Immature natural killer cell (primary cell): Measurements from ENCODE around the gene RLN3. TPM values are rescaled to one million over a fixed set of nuclear protein-coding genes. Genes with fewer than 3 reads are reported as not detected.

Source experiments
- DNase-seq, 3 donors: peaks; one replicate each; pipeline ENCODE4 v3.0.0; 2022; ENCODE audit warnings: mixed read lengths in 1 of 3
- H3K27ac Mint-ChIP-seq, 6 donors: one replicate each; pipeline ENCODE4 v1.8.0; 2020; ENCODE audit warnings: mixed read lengths in 6 of 6, mild to moderate bottlenecking in 5 of 6, inconsistent platforms in 4 of 6, moderate library complexity in 3 of 6
- H3K27me3 Mint-ChIP-seq, 3 donors: one replicate each; pipeline ENCODE4 v1.8.0; 2020 to 2021; ENCODE audit warnings: low read depth in 3 of 3, mild to moderate bottlenecking in 3 of 3, mixed read lengths in 3 of 3, moderate library complexity in 3 of 3, inconsistent platforms in 1 of 3
- H3K36me3 Mint-ChIP-seq, 3 donors: one replicate each; pipeline ENCODE4 v1.8.0; 2020; ENCODE audit warnings: mixed read lengths in 3 of 3, inconsistent platforms in 2 of 3, mild to moderate bottlenecking in 2 of 3
- H3K4me1 Mint-ChIP-seq, 2 donors: one replicate each; pipeline ENCODE4 v1.8.0; 2020; ENCODE audit warnings: inconsistent platforms in 2 of 2, mild to moderate bottlenecking in 2 of 2, mixed read lengths in 2 of 2, moderate library complexity in 1 of 2
- H3K4me3 Mint-ChIP-seq, 5 donors: one replicate each; pipeline ENCODE4 v1.8.0; 2020; ENCODE audit warnings: mild to moderate bottlenecking in 5 of 5, mixed read lengths in 5 of 5, inconsistent platforms in 3 of 5, moderate library complexity in 3 of 5
- H3K9me3 Mint-ChIP-seq, 6 donors: one replicate each; pipeline ENCODE4 v1.8.0; 2020; ENCODE audit warnings: mild to moderate bottlenecking in 6 of 6, mixed read lengths in 6 of 6, inconsistent platforms in 4 of 6, moderate library complexity in 3 of 6
- polyA plus RNA-seq, 3 donors: library from polyadenylated mRNA; unstranded; fragments of 300-500 nt; fragmentation: Illumina TruSeq; gene quantifications; one replicate each; pipeline ENCODE4 v1.2.3, GENCODE V29; 2021

Gene RLN3
- polyA plus RNA-seq, 3 donors from 2014 or later = not detected

DNA sequence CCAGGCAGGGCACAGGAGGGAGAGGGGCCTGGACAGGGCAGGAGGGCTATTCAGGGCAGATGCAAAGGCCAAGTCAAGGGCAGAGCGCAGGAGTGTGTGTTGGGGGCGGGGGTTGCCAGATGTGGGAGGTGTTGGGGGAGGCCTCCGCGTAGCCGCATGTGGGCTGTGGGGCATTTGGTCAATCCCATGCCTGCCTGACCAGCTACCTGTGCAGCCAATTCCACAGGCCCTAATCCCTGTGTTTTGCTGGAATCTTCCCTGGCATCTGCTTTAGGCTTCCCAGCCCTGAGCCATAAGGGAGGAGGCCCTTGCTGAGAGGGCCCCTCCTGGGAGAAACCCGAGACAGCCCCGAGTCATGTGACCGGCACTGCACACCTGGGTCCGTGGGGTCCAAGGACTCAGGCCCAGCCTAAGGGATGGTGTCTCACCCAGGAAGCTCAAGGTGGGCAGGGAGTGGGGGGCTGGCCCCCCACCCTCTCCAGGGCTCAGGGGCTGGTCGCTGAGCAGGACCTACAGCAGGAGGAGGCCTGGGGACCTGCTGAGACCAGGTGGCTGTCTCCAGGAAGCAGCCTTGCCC lies 42.1 kb upstream of the RLN3 start:
- Mint-ChIP-seq H3K27me3 (peaks cover 6 to 10% (median 6%) of the 10 kb centered on the region in 3 donors), H3K36me3 (peaks cover 0 to 10% (median 6%) of the 10 kb centered on the region in 3 donors), H3K4me1 (peaks cover 32 to 64% of the 10 kb centered on the region in 2 donors), H3K9me3 (no peaks in the 10 kb centered on the region), H3K4me3 (peak overlapping the region; percentile 73 to 79 (median 77)), H3K27ac (peak overlapping the region; percentile 96 to 100 (median 99))
- DNase-seq = no peak

DNA sequence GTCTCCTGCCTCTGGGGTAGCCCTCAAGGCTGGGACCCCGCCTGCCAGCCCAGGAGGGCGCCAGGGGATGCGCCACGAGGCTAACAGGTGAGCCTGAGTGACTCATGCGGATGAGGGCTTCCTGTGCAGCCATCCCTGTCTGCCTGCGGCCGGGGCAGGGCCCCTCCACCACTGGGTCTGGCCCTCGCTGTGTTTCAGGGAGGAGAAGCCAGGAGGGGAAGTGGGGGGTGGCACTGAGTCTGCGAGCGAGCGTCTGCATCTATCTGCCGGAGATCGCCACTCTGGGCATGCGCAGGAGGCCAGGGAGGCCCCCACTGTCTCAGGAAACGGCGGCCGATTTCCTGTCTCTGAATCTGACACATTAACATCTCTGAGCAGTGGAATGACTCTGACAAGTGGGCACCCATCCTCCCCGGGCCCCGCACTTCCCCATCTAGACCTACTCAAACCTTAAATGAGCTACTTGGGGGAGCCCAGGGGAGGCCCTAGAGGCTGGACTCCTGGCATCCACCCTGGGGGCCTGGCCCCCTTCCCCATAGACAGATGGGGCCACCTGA lies 41.5 kb upstream of the RLN3 start:
- Mint-ChIP-seq H3K27ac (peak overlapping the region; percentile 96 to 100 (median 99)), H3K4me3 (peak overlapping the region; percentile 72 to 77 (median 74)), H3K9me3 (no peaks in the 10 kb centered on the region), H3K4me1 (peaks cover 32 to 68% of the 10 kb centered on the region in 2 donors), H3K36me3 (peaks cover 0 to 13% (median 9%) of the 10 kb centered on the region in 3 donors), H3K27me3 (peaks cover 6 to 8% (median 6%) of the 10 kb centered on the region in 3 donors)
- DNase-seq = peak; percentile 99

DNA sequence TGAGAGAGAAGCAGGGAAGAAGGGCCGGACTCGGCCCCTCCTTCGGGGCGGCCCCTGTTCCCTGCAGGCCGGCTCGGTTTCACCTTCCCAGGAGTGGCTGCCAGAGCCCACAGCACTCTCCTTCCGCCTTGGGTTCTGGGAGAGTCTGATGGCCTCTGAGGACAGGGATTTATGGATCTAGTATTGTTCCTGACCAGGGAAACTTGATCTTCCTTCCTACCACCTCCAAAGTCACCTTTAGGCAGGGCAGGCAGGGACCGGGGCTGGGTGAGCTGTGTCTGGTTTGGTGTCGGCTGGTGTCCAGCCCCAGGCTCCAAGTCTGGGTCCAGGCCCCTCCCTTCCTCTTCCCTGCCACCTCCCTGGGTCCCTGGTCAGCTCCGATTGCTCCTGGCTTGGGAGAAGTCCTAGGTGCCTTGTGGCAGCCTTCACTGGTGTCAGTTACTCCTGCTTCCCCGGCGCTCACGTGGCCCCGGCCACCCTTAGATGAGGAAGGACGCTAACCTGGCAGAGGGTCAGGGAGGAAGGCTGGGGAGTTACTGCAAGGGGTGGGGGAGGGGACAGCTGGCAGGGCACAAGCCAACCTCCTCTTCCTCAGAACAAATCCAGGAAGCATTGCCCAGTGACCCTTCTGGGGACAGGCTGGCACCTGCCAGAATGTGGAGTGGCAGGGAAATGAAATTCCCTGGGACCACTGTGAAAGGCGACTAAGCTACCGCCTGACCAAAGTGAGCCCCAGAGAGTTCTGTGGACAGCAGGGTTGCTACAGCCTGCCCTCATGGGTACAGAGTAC lies 40.7 kb upstream of the RLN3 start:
- Mint-ChIP-seq H3K9me3 (no peaks in the 10 kb centered on the region), H3K4me3 (peak overlapping the region; percentile 72 to 77 (median 74)), H3K36me3 (peaks cover 0 to 15% (median 9%) of the 10 kb centered on the region in 3 donors), H3K27me3 (peaks cover 6 to 8% (median 6%) of the 10 kb centered on the region in 3 donors), H3K4me1 (peaks cover 32 to 65% of the 10 kb centered on the region in 2 donors), H3K27ac (peak overlapping the region; percentile 96 to 100 (median 99))
- DNase-seq = no peak

DNA sequence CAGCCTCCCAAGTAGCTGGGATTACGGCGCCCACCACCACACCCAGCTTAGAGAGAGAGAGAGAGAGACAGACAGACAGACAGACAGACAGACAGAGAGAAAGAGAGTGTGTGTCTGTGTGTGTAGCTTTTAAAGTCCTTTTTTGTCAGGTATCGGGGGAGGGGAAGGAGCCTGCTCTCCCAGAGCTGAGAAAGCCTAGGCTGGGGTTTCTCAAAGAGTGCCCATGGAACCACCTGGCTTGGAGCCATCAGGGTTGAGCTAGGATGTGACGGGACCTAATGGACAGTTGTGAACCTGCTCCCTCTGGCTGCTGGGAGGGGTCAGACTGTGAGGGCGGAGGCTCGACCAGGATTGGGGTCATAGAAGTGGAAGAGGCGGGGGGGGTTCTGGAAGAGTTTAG lies 38.5 kb upstream of the RLN3 start:
- peak overlapping the region; percentile 40 to 100 (median 98) for H3K27ac Mint-ChIP-seq
- H3K36me3 Mint-ChIP-seq = peaks cover 0 to 19% (median 9%) of the 10 kb centered on the region in 3 donors
- no peak for DNase-seq
- H3K27me3 Mint-ChIP-seq = peaks cover 6 to 8% (median 6%) of the 10 kb centered on the region in 3 donors
- peaks cover 32 to 59% of the 10 kb centered on the region in 2 donors for H3K4me1 Mint-ChIP-seq
- H3K4me3 Mint-ChIP-seq = no peak overlapping the region
- no peaks in the 10 kb centered on the region for H3K9me3 Mint-ChIP-seq

DNA sequence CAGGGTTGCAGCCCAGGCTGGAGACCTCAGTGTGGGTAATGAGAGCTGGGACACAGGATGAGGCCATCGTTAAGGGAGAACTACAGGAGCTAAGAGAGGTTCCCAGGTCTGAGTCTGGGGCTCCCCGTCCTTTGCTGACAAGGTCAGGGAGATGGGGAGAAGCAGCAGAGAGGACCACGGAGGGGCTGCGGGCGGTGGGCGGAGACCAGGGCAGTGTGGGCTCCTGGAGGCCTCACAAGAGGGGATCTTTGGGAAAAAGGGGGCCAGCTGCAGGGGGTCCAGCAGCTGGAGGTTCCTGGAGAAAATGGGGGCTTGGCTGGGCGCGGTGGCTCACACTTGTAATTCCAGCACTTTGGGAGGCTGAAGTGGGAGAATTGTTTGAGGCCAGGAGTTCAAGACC lies 37.9 kb upstream of the RLN3 start:
- no peak overlapping the region for H3K4me3 Mint-ChIP-seq

DNA sequence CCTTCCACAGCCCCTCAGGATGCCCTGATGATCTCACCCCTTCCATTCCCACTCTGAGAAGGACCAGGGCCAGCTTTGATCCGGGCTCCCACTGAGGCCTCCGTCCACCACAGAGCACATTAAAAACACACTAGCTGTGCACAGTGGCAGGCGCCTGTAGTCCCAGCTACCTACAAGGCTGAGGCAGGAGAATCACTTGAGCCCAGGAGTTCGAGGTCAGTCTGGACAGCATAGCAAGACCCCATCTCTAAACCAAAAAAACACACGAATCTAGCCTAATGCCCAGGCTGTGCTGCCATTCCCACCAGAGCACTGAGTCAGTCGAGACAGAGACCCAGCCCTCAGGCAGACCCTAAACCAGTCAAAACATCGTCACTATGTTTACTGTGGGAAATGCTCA lies 35.9 kb upstream of the RLN3 start:
- Mint-ChIP-seq H3K27me3 (peaks cover 0 to 2% (median 2%) of the 10 kb centered on the region in 3 donors), H3K4me3 (no peak overlapping the region), H3K36me3 (peaks cover 0 to 19% (median 9%) of the 10 kb centered on the region in 3 donors), H3K4me1 (peaks cover 11 to 36% of the 10 kb centered on the region in 2 donors), H3K27ac (peak overlapping the region in 3 of 6 donors; percentile 43 to 81 (median 50)), H3K9me3 (no peaks in the 10 kb centered on the region)
- DNase-seq = no peak

More for the DNA sequence above, 37.9 kb upstream of the RLN3 start:
- DNase-seq = no peak
- H3K9me3 Mint-ChIP-seq = no peaks in the 10 kb centered on the region
- H3K36me3 Mint-ChIP-seq = peaks cover 0 to 19% (median 9%) of the 10 kb centered on the region in 3 donors
- peaks cover 6 to 8% (median 6%) of the 10 kb centered on the region in 3 donors for H3K27me3 Mint-ChIP-seq
- H3K4me1 Mint-ChIP-seq = peaks cover 31 to 55% of the 10 kb centered on the region in 2 donors
- H3K27ac Mint-ChIP-seq = peak overlapping the region in 5 of 6 donors; percentile 68 to 100 (median 96)

DNA sequence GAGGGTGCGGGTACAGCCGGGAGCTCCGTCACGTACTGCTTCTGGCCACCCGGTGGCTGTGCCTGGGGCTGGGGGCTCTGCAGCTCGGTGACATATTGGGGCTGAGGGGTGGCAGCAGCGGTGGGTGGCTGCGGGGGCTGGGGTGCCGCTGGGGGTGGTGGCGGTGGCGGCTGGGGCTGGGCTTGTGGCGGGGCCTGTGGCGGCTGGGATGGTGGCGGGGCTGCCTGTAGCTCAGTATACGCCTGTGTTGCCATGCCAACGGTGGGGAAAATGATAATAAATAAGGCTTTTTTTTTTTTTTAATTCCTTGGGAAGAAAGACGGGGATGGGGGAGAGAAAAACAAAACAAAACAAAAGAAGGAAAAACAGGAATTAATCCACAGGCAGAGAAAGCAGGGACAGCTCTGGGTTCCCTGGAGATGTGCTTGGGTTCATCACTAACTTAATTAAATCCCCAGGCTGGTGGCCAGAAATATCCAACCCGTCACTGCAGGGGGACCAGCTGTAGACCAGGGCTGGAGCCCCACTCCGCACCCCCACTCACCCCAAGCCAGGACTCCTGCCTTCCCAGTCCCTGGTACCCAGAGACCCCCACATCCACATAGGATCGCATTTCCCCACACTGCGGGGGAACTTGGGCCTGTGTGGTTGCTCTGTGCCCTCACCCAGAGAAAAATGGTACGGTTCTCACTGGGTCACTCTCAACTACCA lies 34.2 kb upstream of the RLN3 start:
- H3K4me1 Mint-ChIP-seq = peaks cover 0 to 18% of the 10 kb centered on the region in 2 donors
- H3K36me3 Mint-ChIP-seq = peaks cover 0 to 21% (median 9%) of the 10 kb centered on the region in 3 donors
- no peak for DNase-seq
- H3K27ac Mint-ChIP-seq = peak overlapping the region in 1 of 6 donors; percentile 49
- no peak overlapping the region for H3K4me3 Mint-ChIP-seq
- H3K9me3 Mint-ChIP-seq = no peaks in the 10 kb centered on the region
- H3K27me3 Mint-ChIP-seq = peaks cover 0 to under 1% (median 0%) of the 10 kb centered on the region in 3 donors

DNA sequence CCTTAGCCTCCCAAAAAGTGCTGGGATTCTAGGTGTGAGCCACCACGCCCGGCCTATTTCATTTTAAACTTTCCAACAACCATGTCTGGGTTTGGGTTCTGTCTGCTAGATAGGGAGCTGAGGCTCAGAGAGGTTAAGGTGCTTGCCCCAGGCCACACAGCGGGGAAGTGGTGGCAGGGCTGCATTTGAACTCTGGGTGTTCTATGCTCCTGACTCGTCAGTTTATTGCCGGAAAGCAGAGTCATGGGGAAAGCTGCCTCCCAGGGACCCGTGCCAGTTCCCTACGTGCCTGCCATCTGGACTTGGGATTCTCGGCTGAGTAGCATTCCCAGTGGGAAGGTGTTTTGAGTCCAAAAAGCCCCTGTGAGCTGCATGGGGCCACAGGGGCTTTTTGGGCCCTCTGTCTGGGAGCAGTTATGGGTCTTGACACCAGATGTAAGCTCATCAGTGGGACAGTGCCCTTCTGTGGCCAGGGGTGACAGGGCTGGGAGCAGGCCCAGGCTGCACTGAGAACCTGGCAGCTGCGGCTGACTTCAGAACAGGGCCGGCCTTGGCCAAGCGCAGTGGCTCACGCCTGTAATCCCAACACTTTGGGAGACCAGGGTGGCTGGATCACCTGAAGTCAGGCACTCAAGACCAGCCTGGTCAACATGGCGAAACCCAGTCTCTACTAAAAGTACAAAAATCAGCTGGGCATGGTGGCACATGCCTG lies 32.8 kb upstream of the RLN3 start:
- no peaks in the 10 kb centered on the region for H3K27me3 Mint-ChIP-seq
- H3K4me1 Mint-ChIP-seq = peaks cover 0 to 9% of the 10 kb centered on the region in 2 donors
- no peak for DNase-seq
- H3K4me3 Mint-ChIP-seq = no peak overlapping the region
- H3K27ac Mint-ChIP-seq = peak overlapping the region in 1 of 6 donors; percentile 34
- no peaks in the 10 kb centered on the region for H3K9me3 Mint-ChIP-seq
- peaks cover 0 to 16% (median 5%) of the 10 kb centered on the region in 3 donors for H3K36me3 Mint-ChIP-seq

DNA sequence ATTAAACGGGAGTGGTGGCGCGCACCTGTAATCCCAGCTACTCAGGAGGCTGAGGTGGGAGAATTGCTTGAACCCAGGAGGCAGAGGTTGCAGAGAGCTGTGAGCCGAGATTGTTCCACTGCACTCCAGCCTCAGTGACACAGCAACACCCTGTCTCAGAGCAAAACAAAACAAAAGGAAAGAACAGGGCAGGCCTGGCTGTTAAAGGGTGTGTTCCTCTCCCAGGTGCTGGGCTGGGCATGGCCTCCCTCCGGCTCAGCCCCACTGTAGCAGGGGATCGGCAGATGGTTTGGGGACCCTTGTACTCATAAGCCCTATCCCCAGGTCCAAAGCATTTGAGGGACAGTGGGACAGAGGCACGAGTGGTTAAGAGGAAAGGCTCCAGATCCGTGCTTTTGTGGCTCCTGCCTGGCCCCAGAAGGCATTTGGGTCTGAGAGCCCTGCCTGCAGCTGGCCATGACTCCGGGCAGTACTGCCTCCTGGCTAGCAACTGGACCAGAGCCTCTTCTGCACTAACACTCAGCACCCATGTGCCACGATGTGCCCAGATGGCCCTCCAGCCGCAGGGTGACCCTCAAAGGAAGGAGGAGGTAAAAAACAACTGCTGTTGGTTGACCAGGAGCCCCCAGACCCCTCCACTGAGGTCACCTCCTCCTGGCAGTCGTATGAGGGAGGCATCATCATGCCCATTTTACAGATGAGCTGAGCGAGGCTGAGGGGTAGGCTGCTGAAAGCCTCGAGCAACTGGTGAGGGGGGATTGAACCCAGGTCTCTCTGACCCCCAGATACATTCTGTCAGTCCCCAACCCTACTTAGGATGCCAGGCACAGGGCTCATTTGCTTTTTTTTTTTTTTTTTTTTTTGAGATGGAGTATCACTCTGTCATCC lies 31.8 kb upstream of the RLN3 start:
- H3K36me3 Mint-ChIP-seq = peaks cover 0 to 11% (median under 1%) of the 10 kb centered on the region in 3 donors
- no peak overlapping the region for H3K4me3 Mint-ChIP-seq

DNA sequence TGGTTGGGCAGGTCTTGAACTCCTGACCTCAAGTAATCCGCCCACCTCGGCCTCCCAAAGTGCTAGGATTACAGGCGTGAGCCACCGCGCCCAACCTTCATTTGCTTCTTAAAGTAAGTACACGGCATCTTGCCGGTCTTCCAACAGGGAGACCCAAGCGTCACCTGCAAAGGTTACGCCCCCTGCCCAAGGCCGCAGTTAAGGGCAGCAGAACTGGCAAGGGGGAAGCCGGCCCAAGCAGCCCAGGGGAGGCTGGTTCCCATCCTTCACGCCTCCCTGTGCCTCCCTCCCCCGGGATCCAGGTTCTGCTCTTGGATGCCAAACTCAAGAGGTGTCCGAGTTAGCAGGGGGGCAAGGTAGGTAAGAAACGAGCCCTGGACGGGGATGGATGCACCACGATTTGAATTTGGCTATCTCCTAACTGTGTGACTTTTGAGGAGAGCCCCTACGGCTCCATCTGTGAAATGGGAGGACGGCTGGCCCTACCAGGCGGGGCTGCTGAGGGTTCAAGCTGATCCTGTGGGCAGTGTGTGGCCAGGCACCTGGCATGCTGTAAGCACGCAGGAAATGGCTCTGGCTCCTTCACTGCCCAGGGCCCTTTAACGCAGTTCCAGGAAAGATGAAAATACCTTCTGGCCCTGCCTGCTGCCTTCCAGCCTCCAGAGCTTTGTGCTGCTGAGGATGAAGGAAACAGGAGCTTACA lies 30.9 kb upstream of the RLN3 start:
- H3K27ac Mint-ChIP-seq = no peak overlapping the region
- no peak for DNase-seq
- no peaks in the 10 kb centered on the region for H3K9me3 Mint-ChIP-seq
- peaks cover 0 to 5% (median 0%) of the 10 kb centered on the region in 3 donors for H3K27me3 Mint-ChIP-seq
- H3K36me3 Mint-ChIP-seq = peaks cover 0 to 10% (median 0%) of the 10 kb centered on the region in 3 donors
- peaks cover 8 to 14% of the 10 kb centered on the region in 2 donors for H3K4me1 Mint-ChIP-seq
- H3K4me3 Mint-ChIP-seq = no peak overlapping the region

More for the DNA sequence above, 31.8 kb upstream of the RLN3 start:
- no peak overlapping the region for H3K27ac Mint-ChIP-seq
- H3K27me3 Mint-ChIP-seq = peaks cover 0 to 2% (median 0%) of the 10 kb centered on the region in 3 donors
- no peaks in the 10 kb centered on the region for H3K9me3 Mint-ChIP-seq
- DNase-seq = no peak
- H3K4me1 Mint-ChIP-seq = peaks cover 3 to 13% of the 10 kb centered on the region in 2 donors

DNA sequence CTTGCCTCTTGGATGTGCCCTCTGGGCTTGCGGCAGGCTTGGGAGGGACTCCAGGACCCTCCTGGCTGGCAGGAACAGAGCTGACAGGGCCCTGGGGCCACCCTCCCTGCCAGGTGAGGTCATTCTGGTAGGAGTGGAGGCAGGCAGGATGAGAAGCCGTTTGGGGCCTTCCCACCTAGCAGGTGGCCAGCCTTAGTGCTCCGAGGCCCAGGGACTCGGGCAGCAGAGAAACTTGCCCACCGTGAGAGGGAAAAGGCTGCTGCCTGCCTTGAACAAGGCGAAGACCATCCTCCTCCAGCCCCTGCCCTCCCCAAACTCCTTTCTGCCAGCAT lies 30.4 kb upstream of the RLN3 start:
- Mint-ChIP-seq H3K4me3 (no peak overlapping the region), H3K27ac (no peak overlapping the region), H3K9me3 (no peaks in the 10 kb centered on the region), H3K36me3 (peaks cover 0 to 8% (median 0%) of the 10 kb centered on the region in 3 donors), H3K27me3 (peaks cover 0 to 5% (median 4%) of the 10 kb centered on the region in 3 donors), H3K4me1 (peaks cover 13 to 17% of the 10 kb centered on the region in 2 donors)
- DNase-seq = no peak

DNA sequence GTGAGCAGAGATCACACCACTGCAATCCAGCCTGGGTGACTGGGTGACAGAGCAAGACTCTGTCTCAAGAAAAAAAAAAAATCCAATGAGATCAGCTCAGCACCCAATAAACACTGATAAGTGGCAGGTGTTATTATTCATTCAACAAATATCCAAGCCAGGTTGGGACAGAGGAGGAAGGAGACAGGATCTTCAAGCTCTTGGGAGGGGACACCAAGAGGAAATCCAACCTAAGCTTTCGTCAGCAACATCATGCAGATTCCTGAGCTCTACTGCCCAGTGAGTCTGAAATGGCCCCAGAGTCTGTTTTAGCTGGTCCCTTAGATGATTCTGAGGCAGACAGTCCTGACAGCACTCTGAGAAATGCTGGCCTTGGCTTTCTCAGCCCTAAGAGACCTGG lies 29.5 kb upstream of the RLN3 start:
- Mint-ChIP-seq H3K27ac (peak overlapping the region in 4 of 6 donors; percentile 40 to 65 (median 50)), H3K9me3 (no peaks in the 10 kb centered on the region)

More for the DNA sequence above, 29.5 kb upstream of the RLN3 start:
- Mint-ChIP-seq H3K27me3 (peaks cover 0 to 6% (median 5%) of the 10 kb centered on the region in 3 donors), H3K36me3 (peaks cover 0 to 4% (median 0%) of the 10 kb centered on the region in 3 donors), H3K4me1 (peaks cover 21 to 26% of the 10 kb centered on the region in 2 donors), H3K4me3 (no peak overlapping the region)
- DNase-seq = no peak
